ENCODE results near the gene NOL8.
A peak's percentile ranks its signal among the peaks of the same experiment; 100 is the strongest.

NOL8 gene

GRCh38 chr9:92325269-92325990 is at the start of gene NOL8, which contains the start of gene CENPP:
NOL8 (minus strand) TSS chr9:92325350; CDS start chr9:92324161, 1,189 bp downstream.
CENPP (plus strand) TSS chr9:92325953.
- peak; percentile 78 to 98 (median 92) for DNase-seq

GRCh38 chr9:92373167-92373566 is 48.0 kb upstream of the NOL8 start:
- DNase-seq, result no peak

GRCh38 chr9:92369075-92369474 is 43.9 kb upstream of the NOL8 start:
- no peak for DNase-seq

GRCh38 chr9:92360083-92360482 is 34.9 kb upstream of the NOL8 start:
- no peak for DNase-seq

- no peak for DNase-seq
These were observed 34.3 kb upstream of the NOL8 start for GRCh38 chr9:92359394-92359995.

- DNase-seq, result no peak
These were observed 27.9 kb upstream of the NOL8 start for GRCh38 chr9:92353051-92353450.

- DNase-seq, result no peak
These were observed 25.6 kb upstream of the NOL8 start for GRCh38 chr9:92350740-92351133.

GRCh38 chr9:92349771-92350739 is 24.9 kb upstream of the NOL8 start:
- no peak for DNase-seq

GRCh38 chr9:92345582-92345981 is 20.4 kb upstream of the NOL8 start:
- DNase-seq, result no peak

GRCh38 chr9:92342825-92343488 is 17.8 kb upstream of the NOL8 start:
- DNase-seq, result no peak

- no peak for DNase-seq
These were observed 16.4 kb upstream of the NOL8 start for GRCh38 chr9:92341578-92341977.

- DNase-seq, result no peak
These were observed 8.1 kb upstream of the NOL8 start for GRCh38 chr9:92333282-92333634.

- no peak for DNase-seq
These were observed 7.6 kb upstream of the NOL8 start for GRCh38 chr9:92332577-92333281.

- DNase-seq, result no peak
These were observed 3.1 kb upstream of the NOL8 start for GRCh38 chr9:92328225-92328624.

GRCh38 chr9:92327283-92327850 is 2.2 kb upstream of the NOL8 start:
- no peak for DNase-seq

GRCh38 chr9:92325991-92326500 is 896 bp upstream of the NOL8 start:
- DNase-seq, result peak in 1 of 14 donors; percentile 26

GRCh38 chr9:92324889-92325268 is 271 bp downstream of the NOL8 start:
- DNase-seq, result peak in 1 of 14 donors; percentile 71

- DNase-seq, result no peak
These were observed 719 bp downstream of the NOL8 start for GRCh38 chr9:92324431-92324830.

GRCh38 chr9:92315456-92315855 is 9.7 kb downstream of the NOL8 start:
- DNase-seq, result no peak

- no peak for DNase-seq
These were observed 11.5 kb downstream of the NOL8 start for GRCh38 chr9:92313624-92314012.

GRCh38 chr9:92312887-92313623 is 12.1 kb downstream of the NOL8 start:
- DNase-seq, result no peak
